Fibroblast of skin of scalp (primary cell): ENCODE results near the gene POLR2B. TPM values are rescaled to one million over a fixed set of nuclear protein-coding genes. Genes with fewer than 3 reads are reported as not detected.
"Not testable (repeated sequence)": the region's sequence is repeated elsewhere in the genome, so short reads cannot be mapped to it uniquely, and the experiment has no call there.

Experiments used
- DNase-seq: peaks from one replicate; pipeline ENCODE4 v3.0.0-alpha.2; 2013
- polyA plus RNA-seq, 2 experiments: library from polyadenylated mRNA; unstranded; fragments of 120-200 nt; gene quantifications; one replicate each; pipeline ENCODE4 v1.2.1, GENCODE V29; 2013; ENCODE audit not compliant: insufficient read length in 2 of 2

The POLR2B gene
- 63.7 TPM for polyA plus RNA-seq (2013, experiment 1 of 2; ENCODE audit: insufficient read length)
- polyA plus RNA-seq (2013, experiment 2 of 2; ENCODE audit: insufficient read length): 71.2 TPM

DNA sequence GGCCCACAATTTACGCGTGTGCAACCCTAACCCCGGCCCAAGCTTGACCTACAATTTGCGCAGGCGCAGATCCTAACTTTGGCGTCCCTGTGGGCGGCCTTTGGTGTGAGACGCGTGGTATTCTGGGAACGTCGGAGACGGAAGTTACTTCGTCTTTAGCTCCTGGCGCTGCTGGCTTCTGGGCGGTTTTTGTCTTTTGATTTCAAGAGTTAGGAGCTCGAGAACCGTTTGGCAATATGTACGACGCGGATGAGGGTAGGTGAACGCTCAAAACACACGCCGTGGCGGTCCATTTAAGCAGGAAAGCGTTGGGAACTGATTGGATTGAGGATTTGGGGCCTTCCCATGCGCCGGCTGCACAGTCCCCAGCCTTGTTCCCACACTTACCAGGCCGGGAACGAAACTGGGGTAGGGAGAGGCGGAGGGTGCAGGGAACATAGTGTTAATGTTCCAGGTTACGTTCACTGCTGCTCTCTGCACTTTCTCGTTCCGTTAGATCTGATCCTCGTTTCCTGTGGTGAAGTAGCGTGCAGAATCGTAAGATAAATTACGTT is at the start of gene POLR2B:
POLR2B (plus strand) TSS at position 147 of the 554 bp plus-strand sequence; CDS start at position 237, 90 bp downstream.
- DNase-seq: peak; percentile 93

DNA sequence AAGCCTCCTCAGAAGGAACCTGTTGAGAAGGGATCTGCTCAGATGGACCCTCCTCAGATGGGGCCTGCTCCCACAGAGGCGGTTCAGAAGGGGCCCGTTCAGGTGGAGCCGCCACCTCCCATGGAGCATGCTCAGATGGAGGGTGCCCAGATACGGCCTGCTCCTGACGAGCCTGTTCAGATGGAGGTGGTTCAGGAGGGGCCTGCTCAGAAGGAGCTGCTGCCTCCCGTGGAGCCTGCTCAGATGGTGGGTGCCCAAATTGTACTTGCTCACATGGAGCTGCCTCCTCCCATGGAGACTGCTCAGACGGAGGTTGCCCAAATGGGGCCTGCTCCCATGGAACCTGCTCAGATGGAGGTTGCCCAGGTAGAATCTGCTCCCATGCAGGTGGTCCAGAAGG is 48.1 kb upstream of the POLR2B start:
- DNase-seq: no peak

DNA sequence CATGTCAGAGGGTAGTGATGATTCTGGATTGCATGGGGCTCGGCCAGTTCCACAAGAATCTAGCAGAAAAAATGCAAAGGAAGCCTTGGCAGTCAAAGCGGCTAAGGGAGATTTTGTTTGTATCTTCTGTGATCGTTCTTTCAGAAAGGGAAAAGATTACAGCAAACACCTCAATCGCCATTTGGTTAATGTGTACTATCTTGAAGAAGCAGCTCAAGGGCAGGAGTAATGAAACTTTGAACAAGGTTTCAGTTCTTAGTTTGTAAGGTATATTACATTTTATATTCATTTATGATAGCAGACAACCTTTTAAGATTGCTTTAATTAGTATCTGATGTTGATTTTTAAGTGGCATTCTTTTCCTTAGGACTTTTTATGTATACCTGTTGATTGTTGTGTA is 46.8 kb upstream of the POLR2B start:
- DNase-seq: no peak

DNA sequence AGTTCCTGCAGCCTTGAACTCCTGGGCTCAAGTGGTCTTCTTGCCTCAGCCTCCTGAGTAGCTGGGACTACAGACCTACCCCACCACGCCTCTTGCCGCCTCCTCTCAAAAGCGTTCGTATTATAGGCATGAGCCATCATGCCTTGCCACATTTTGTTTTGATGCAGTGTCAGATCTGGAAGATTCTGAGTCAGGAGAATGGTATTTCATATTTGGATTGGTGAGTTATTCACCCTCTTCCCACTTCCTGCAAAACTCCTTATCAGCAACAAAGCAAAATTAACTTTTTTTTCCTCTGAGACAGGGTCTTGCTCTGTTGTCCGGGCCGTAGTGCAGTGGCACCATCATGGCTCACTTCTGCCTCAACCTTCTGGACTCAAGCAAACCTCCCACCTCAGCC is 41.4 kb upstream of the POLR2B start:
- DNase-seq: peak; percentile 83

DNA sequence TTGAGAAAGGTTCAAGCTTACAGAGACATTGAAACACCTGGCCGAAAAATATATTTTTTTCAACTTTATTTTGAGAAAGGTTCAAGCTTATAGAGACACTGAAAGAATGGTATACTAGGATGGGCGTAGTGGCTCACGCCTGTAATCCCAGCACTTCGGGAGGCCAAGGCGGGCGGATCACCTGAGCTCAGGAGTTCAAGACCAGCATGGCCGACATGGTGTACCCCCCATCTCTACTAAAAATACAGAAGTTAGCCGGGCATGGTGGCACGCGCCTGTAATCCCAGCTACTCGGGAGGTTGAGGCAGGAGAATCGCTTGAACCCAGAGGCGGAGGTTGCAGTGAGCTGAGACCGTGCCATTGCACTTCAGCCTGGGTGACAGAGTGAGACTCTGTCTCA is 38.9 kb upstream of the POLR2B start:
- not testable (repeated sequence) for DNase-seq

DNA sequence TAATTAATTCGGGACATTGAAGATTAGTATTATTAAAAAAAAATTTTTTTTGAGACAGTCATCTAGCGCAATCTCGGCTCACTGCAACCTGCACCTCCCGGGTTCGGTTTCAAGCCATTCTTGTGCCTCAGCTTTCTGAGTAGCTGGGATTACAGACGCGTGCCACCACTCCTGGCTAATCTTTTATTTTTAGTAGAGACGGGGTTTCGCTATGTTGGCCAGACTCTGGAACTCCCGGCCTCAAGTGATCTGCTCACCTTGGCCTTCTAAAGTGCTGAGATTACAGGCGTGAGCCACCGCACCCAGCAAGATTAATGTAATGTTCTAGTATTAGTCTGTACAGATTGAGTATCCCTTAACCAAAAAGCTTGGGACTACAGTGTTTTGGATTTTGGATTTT is 38.3 kb upstream of the POLR2B start:
- DNase-seq: no peak

DNA sequence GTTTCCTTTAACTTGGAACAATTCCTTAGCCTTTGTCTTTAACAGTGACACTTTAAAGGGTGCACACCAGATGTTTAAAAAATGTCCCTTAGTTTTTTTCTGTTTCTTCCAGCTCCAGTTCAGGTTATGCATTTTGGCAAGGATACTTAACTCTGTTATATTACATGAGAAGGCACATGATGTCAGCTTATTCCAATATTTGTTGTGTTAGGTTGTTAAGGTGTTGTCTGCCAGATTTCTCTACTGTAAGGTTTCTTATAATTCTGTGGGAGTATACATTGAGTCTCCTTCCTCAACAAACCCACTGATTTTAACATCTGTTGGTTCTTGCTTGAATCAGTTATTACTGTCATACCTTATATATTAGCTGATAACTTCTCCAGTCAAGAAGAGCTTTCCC is 37.7 kb upstream of the POLR2B start:
- DNase-seq: no peak

DNA sequence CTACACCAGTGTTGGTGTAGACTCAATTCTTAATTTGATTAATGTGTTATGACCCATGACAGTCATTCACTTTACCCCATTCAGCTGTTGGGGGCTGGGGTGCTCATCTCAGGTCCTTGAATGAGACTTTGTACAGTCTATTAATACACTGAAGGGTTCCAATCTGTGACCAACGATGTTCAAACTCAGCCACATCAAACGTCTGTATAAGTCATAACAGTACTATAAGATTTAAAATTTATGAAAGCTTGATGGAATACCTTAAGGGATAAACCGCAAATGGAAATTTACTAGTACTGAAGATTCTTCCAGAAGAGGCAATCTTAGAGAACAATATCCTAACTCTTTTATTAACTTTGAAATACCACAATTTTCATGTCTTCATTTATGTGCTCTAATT is 37.3 kb upstream of the POLR2B start:
- DNase-seq: no peak

DNA sequence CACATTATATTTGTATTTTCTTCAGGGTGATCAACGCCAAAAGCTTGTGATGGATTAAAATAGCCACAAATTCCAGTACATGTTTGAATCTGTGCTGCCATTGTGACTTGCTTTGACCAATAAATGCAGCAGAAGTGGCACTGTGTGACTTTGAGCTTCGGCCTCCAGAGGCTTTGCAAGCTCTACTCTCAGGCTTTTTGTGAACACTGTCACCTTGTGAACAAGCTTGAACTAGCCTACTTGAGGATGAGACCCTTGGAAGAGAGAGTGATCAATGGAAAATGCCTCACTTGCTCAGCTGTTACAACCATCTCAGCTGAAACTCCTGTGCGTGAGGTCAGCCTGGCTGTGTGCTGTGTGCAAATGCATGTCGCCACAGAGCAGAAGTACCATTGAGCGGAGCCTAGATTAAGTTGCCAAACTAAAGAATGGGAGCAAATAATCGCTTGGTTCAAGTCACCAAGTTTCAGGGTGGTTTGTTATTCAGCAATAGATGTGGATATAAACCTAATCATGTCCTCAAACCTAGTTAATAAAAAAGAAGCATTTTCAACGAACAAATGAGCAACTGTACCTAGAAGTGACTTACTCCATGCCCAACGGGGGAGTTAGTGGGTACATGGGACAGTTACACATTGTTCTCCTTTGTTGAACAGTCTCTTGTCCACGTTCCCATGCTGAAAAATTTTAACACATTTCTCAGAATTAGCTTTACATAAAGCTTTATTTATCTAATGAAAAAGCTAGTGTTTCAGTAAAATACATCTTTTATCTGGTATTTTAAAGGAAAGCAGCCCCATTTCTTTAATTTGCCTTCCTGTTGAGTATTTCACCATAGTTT is 24.8 kb upstream of the POLR2B start:
- DNase-seq: no peak

DNA sequence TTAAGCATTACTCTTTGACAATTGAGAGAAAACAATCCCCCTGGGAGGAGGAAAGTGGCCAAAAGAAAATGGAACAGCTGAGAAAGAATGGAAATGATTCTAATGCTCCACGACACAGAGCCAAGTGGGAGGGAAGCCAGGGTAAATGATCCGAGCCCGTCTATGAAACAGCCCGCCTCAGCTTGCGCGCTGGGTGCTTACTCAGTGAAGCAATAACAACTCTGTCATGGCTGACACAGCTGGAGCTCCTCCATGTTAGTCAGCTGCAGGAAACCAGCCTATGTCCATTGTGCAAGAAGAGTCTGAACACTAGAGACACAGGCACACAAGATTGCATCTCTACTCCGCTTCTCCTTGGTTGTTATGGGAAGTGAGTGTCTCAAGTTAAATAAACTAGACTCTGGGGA is 20.6 kb upstream of the POLR2B start:
- DNase-seq: peak; percentile 93

DNA sequence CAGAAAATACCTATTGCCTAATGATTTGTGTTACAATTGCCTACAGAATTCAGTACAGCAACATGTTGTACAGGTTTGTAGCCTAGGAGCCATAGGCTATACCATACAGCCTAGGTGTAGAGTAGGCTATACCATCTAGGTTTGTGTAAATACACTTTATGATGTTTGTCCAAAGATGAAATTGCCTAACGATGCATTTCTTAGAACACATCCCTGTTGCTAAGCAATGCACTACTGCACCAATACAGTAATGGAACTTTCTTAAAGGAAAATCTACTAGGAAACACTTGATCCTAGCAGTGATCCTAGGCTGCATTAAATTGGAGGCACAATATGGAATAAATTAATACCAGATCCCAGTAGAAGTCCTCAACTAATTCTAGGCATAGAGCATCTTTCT is 19.6 kb upstream of the POLR2B start:
- DNase-seq: no peak

DNA sequence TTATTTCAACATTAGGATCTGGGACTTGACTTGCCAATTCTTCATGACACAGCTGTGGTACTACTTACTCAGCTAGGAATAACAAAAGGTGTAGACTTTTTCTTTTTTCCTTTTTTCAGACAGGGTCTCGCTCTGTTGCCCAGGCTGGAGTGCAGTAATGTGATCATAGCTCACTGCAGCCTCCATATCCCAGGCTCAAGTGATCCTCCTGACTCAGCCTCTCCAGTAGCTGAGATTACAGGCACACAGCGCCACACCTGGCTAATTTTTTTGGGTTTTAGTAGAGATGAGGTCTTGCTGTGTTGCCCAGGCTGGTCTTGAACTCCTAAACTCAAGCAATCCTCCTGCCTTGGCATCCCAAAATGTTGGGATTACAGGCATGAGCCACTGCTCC is 17.6 kb upstream of the POLR2B start:
- no peak for DNase-seq

DNA sequence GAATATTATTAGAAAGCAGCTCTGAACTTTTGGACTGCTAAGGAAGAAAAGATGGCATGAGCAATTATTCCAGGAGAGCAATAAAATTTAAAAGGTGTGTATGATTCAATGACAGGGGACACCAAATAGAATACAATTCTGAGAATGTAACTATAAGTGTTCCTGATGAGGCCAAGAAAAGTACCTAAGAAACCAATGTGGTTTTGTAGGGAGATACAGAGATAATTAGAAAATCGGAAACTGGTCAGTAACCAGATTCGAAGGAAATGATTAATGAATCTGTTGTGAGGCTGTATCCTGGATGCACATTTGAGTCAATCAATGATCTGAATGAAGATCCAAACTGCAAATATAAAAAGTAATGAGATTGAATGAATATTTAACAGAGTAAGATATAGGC is 7.3 kb upstream of the POLR2B start:
- no peak for DNase-seq

DNA sequence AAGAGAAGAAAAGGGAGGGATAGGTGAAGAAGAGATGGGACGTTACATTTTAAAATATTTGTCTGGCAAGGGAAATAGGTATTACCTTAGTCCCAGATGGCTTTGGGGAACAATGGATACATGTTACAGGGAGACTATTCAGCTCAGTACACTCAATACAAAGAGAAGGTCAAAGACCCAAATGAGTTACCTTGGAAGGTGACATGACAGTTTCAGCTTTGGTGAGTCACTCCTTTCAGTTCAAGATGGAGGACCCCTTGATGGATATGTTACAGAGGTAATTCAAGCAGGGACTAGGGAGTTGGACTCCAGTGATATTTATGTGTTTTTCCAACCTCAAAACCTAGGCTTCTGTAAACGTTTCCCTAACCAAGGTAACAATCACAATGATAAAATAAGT is 6.3 kb upstream of the POLR2B start:
- no peak for DNase-seq

DNA sequence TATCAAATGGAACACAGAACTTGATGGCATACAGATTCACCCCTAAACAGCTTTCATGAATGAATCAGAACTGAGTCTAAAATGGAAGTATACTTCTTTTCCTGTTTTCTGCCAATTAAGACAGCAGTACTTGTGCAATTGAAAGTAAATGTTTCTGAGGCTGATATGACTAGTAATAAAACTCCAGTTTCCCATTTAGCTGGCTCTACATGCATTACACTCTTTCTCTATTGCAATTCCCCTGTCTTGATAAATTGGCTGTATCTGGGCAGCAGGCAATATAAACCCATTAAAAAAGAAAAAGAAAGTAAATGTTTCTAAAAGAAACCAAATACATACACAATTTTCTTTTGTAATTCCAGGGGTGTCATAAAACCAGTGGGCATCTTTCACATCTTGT is 5.9 kb upstream of the POLR2B start:
- no peak for DNase-seq

DNA sequence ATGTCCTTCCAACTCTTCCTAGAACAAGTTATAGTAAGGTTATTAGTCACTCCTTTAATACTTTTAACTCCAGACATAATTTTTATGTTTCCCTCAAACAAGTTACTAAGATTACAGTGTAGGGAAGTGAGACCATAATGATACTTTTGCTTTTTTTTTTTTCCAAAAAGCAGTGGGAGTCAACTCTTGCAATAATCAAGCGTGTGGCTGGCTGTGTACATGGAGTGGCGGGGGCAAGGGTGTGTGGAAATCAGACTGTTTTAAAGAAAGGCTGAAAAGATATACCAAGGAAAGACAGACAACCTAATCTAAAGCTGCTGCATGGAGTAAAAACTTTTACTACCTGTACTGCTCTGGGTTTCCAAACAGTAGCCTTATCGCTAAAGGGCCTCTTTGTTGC is 5.4 kb upstream of the POLR2B start:
- DNase-seq: no peak

DNA sequence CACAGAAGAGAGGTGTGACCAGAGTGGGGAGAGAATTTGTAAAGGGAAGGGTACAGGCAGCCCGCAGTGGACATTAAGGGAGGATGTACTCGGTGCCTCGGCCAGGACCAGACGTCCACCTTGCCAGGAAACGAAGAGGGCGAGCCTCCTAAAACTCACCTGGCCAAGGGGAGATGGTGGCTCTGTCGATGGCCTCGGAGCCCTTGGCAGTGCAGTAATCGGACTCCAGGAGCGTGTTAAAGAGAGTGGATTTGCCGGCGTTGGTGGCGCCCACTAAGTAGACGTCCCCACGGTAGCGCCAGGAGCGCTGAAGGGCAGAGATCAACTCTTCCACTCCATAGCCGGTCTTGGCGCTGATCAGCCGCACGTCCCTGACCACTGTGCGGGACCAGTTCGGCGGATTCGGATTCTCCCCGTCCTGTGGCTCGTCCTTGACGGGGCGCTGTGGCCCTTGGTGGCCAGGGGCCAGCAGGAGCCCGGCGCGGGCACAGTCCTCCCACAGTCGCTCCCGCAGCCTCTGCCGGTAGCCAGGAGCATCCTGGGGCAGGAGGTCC is 2.3 kb upstream of the POLR2B start:
- no peak for DNase-seq

DNA sequence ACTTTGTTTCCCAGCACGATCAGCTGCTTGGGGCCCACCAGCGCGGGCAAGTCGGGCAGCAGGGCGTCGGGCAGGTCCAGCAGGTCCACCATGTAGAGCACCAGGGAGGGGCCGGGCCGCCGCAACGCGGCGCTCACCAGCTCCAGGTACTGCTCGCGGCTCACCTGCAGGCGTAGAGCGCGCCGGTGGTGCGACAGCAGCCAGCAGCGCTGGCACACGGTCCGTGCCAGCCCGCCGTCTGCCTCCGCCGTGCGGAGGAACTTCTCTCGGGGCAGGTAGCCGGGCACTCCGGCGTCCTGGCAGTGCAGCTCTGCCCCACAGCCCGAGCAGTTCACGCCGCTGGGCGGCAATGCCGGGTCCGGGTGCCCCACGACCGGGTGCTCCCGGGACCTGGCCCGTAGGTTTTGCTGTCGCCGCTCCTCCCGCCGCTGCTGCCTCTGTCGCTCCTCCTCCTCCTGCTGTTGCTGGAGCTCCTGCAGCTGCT is 1.8 kb upstream of the POLR2B start:
- DNase-seq: no peak

DNA sequence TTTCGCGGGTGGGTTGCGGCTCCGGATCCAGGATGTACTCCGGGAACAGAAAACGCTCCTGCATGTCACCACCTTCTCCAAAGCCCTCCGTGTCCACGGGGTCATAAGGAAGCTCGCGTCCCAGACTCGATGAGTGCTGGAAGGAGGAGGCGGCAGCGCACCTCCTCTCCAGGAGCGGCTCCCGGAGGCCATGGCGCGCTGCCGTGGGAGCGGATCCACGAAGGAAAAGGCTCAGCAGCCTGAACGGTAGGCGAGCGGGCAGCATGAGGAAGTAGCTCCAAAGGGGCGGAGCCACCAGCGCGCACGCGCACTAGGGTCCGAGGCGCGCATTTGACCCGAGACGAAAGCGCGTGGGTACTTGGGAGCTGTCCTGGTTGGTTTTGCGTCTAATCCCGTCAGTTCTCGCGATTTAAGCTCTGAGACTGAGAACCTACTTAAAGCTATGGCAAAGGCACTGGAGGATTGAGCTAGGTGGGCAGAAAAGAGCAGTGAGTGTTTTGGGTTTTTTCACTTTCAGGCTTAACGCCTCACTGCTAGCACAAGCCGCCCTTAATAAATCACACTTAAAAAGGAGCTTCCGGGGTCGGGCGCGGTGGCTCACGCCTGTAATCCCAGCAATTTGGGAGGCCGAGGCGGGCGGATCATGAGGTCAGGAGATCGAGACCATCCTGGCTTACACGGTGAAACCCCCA is 1.2 kb upstream of the POLR2B start, which contains the start of gene NOA1:
NOA1 (minus strand) TSS at position 286 of the 692 bp plus-strand sequence; CDS start at position 265, 21 bp downstream.
- peak; percentile 99 for DNase-seq

DNA sequence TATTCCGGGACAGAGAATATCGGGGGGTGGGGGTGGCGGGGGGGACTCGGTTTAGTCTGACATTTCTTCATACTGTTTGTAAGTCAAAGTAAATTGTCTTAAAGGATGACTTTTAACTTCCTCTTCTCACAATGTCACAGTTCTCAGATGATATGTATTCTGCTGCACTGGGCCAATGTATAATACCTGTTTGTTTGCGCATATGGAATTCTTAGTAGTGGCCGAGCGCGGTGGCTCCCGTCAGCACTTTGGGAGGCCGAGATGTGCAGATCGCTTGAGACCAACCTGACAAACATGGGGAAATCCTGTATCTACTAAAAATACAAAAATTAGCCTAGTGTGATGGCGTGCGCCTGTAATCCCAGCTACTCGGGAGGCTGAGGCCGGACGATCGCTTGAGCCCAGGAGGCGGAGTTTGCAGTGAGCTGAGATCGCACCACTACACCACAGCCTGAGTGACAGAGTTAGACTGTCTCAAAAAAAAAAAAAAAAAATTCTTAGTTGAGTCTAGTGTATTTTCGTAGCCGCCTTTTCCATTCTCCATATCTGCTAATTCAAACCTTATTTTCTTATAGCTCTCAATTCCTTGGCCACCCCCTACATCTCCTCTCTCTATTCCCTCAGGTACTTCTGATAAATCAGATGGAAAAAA is 851 bp downstream of the POLR2B start:
- DNase-seq: peak; percentile 21

DNA sequence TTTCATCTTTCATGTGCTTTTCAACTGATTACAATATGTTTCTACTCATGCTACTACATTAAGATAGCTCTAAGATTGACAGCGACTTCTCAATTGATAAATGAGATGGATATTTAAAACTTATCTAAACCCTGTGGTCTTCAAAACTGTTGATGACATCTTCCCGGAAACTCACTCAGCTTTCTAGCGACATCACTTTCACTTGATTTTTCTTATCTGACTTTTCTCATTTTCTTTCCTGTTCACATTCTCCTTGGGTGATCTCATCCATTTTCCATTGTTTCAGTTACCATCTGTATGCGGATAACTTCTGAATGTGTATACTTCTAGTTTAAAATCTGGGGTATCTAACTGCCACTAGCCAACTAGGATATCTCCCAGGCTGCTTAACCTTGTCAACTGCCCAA is 3.1 kb downstream of the POLR2B start:
- peak; percentile 28 for DNase-seq

DNA sequence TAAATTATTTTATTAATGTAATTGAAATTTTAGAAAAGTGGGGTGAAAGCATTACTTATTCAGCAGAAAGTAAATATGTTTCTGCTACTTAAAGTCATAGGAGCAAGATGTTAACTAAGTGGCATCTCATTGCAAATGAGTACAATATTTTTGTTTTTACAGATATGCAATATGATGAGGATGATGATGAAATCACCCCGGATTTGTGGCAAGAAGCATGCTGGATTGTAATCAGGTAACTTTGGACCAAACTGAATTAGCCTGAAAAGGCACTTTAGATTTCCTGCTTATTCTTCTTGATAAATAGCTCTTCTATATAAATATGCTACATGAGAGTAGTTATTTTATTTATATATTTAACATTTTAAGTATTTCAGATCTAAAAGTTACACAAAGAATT is 7.5 kb downstream of the POLR2B start:
- no peak for DNase-seq

DNA sequence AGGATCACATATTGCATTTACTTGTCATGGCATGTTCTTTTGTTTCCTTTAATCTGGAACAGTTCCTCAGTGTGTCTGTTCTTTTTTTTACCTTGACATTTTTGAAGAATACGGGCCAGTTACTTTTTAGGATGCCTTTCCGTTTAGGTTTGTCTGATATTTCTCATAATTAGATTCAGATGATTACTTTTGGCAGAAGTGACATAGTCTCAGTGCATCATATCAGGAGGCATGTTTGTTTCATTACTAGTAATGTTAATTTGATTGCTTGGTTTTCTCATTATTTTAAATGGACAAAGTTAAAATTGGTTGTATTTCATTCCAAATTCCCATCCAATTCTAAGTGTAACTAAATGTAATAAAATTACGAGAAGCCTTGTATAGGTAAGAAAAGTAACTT is 8.3 kb downstream of the POLR2B start:
- no peak for DNase-seq
